ENCODE results near the gene MICAL3.

DNA sequence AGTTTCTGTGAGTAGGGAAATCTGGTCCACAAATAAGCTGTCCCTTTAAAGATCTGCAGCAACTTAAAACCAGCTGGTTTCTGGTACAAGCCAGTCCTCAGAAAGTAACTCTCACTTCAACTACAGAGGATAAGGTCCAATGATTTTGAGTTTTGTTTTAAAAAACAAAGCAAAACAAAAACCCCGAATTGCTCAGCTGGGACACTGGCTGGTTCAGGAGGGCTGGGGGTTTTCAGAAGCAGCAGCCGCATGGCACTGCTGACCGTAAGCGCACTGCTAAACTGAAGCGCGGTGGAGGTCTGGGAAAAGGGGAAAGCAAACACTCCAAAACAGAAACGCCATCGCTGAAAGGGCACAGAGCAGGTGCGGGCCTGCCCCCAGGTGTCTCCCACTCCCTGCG is 59.7 kb downstream of the MICAL3 start:
- TF ChIP-seq, protein P1, sequence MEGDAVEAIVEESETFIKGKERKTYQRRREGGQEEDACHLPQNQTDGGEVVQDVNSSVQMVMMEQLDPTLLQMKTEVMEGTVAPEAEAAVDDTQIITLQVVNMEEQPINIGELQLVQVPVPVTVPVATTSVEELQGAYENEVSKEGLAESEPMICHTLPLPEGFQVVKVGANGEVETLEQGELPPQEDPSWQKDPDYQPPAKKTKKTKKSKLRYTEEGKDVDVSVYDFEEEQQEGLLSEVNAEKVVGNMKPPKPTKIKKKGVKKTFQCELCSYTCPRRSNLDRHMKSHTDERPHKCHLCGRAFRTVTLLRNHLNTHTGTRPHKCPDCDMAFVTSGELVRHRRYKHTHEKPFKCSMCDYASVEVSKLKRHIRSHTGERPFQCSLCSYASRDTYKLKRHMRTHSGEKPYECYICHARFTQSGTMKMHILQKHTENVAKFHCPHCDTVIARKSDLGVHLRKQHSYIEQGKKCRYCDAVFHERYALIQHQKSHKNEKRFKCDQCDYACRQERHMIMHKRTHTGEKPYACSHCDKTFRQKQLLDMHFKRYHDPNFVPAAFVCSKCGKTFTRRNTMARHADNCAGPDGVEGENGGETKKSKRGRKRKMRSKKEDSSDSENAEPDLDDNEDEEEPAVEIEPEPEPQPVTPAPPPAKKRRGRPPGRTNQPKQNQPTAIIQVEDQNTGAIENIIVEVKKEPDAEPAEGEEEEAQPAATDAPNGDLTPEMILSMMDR (IDR thresholded peaks at IDR 0.05): no peak
- TF ChIP-seq POLR2A (IDR thresholded peaks at IDR 0.05) (no peak), EP300 (IDR thresholded peaks at IDR 0.05) (no peak)

Measured in tibial nerve (tissue), 4 donors.